Measurements from ENCODE around the gene PDE8A.

DNA sequence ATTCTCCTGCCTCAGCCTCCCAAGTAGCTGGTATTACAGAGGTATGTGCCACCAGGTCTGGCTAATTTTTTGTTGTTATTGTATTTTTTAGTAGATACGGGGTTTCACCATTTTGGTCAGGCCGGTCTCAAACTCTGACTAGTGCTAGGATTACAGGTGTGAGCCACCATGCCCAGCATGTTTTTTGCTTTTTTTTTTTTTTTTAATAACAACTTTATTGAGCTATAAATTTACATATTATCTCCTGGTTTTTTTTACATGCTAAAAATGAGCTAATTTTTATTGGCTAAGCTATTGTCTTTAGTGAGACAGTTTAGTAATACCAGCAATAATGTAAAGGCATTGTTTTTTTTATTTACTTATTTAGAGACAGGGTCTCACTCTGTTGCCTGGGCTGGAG lies 105.2 kb downstream of the PDE8A start:
- TF ChIP-seq POLR2A (IDR thresholded peaks at IDR 0.05) (no peak), EP300 (IDR thresholded peaks at IDR 0.05) (no peak), CTCF (IDR thresholded peaks at IDR 0.05) (no peak), POLR2AphosphoS5 (IDR thresholded peaks at IDR 0.05) (no peak)
